ENCODE measurements around the gene PRDX6. TPM values are rescaled to one million over a fixed set of nuclear protein-coding genes. Genes with fewer than 3 reads are reported as not detected.

The PRDX6 gene
- total and polyA plus RNA-seq, 2 of the 4 experiments (the other 2 are of a cell fraction) = 373 to 426 TPM

DNA sequence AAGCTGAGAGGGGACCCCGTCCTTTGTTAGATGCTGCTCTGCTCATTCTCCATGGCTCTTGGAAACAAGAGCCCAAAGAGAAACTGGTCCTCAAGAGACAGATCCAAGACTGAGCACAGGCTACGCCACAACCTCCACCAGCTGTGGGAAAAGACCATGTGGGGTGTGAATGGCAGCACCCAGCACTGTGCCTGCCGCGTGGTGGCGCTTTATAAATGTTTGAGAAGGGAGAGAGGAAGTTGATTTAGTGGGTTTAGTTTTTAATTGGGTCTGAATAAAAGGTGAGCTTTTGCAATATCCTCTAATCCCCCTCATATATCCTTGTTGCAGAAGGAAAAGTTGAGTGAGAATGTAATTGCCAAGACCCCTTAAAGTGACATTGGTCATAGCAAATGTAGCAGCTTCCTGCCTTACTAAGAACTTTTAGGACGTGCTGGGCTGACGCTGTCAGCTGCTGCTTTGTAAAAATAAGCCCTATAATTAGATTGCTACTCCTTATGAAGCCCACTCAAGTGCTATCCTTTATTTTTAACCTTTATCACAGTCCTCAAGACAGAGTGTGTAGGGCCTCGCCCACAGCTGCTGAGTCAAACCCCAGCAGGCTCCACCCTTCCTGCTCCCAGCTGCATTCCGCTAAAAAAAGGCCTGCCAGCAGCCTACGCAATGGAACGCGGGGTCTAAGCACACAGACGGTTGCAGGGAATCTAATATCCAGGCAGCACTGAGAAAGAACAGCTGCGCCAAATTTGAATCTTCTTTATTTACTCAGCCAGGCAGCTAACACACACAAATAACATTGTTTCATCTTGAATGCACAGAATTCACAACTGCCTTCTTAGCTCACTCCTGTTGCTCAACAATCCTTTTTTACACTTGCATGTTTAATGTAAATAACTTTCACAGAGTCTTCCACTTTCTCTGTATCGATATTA, 47.4 kb upstream of the PRDX6 start (continued):
- TF ChIP-seq, protein P1, sequence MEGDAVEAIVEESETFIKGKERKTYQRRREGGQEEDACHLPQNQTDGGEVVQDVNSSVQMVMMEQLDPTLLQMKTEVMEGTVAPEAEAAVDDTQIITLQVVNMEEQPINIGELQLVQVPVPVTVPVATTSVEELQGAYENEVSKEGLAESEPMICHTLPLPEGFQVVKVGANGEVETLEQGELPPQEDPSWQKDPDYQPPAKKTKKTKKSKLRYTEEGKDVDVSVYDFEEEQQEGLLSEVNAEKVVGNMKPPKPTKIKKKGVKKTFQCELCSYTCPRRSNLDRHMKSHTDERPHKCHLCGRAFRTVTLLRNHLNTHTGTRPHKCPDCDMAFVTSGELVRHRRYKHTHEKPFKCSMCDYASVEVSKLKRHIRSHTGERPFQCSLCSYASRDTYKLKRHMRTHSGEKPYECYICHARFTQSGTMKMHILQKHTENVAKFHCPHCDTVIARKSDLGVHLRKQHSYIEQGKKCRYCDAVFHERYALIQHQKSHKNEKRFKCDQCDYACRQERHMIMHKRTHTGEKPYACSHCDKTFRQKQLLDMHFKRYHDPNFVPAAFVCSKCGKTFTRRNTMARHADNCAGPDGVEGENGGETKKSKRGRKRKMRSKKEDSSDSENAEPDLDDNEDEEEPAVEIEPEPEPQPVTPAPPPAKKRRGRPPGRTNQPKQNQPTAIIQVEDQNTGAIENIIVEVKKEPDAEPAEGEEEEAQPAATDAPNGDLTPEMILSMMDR (conservative IDR thresholded peaks at IDR 0.05; ENCODE audit: low read depth, low read length) = peak; percentile 58
- TF ChIP-seq FOS (IDR thresholded peaks at IDR 0.05; ENCODE audit: low read depth, low read length) (0 out of 2 replicates have a peak, but pooled peaks have one; percentile 14), NFE2L2 (IDR thresholded peaks at IDR 0.05; ENCODE audit: low read depth, low read length) (no peak)

Data from IMR-90 (cell line).